Ascending aorta (tissue), 2 donors: Measurements from ENCODE around the gene RPL37. TPM values are rescaled to one million over a fixed set of nuclear protein-coding genes. Genes with fewer than 3 reads are reported as not detected.

Experiments used
- DNase-seq, 2 donors: peaks; one replicate each; pipeline ENCODE4 v3.0.0-alpha.2; 2019; ENCODE audit warnings: low spot score in 2 of 2
- H3K27ac ChIP-seq, 2 donors: fragments of 200-600 bp; sonication (generic); one replicate each; pipeline ENCODE4 v1.5.1; 2016 to 2017; ENCODE audit warnings: mild to moderate bottlenecking in 1 of 2
- H3K27me3 ChIP-seq: fragments of 200-600 bp; sonication (generic); one replicate; pipeline ENCODE4 v1.5.1; 2017
- H3K36me3 ChIP-seq, 2 donors: fragments of 200-600 bp; sonication (generic); one replicate each; pipeline ENCODE4 v1.5.1; 2016
- H3K4me1 ChIP-seq, 2 donors: fragments of 200-600 bp; sonication (generic); one replicate each; pipeline ENCODE4 v1.5.1; 2016 to 2017; ENCODE audit warnings: mild to moderate bottlenecking in 1 of 2
- H3K4me3 ChIP-seq, 2 donors: fragments of 200-600 bp; sonication (generic); one replicate each; pipeline ENCODE4 v1.5.1; 2016 to 2017; ENCODE audit warnings: mild to moderate bottlenecking in 1 of 2
- H3K9me3 ChIP-seq, 2 donors: fragments of 200-600 bp; sonication (generic); one replicate each; pipeline ENCODE4 v1.5.1; 2016
- intact Hi-C: fragments of 100-400 bp; cut with DNase I; formaldehyde crosslinking; loops from one replicate; pipeline ENCODE4 v1.15.1; 2023
- total RNA-seq: library from RNA; depleted of rRNA; stranded (reverse); fragments of >200 nt; gene quantifications from one replicate; pipeline ENCODE4 v1.1.0, GENCODE V29; 2016
- TF ChIP-seq, protein P1 (sequence below), 3 experiments: fragments of 200-600 bp in 2 of 3; fragments of 450-650 bp in 1 of 3; sonication (generic) in 2 of 3; IDR thresholded peaks; one replicate each; pipeline ENCODE4 v1.5.1; 2016 to 2019; ENCODE audit warnings: antibody characterized with exemption in 3 of 3, mild to moderate bottlenecking in 1 of 3, moderate library complexity in 1 of 3

The RPL37 gene
- total RNA-seq, 1 donor from 2014 or later, result 22.1 TPM

DNA sequence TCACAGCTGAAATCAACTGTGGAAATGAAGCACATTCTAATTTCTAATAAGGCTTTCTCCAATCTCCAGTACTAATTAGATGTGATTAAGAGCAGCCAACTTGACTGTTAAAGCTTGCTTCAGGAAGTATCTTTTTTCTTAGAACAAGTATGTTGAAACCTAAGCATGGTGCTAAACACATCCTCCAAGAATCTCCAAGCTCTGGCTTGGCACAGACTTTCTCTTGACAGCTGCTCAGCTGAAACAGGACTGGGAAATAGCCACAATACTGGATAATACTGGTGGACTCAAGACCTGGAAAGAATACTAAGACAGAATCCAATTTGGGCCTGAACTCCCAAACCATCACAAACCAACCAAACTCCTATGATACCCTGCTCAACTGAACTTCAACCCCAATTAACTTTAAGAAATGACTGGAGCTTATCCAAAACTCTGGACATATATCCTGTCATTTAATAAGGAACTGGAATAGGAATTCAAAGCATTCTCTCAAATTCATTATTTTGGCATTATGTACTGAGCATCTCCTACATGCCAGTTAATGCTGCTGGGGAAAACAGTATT, 53.1 kb downstream of the RPL37 start:
- DNase-seq, result no peak
- H3K9me3 ChIP-seq, result no peaks in the 10 kb centered on the region
- intact Hi-C loops, result no loop called here
- TF ChIP-seq, protein P1, sequence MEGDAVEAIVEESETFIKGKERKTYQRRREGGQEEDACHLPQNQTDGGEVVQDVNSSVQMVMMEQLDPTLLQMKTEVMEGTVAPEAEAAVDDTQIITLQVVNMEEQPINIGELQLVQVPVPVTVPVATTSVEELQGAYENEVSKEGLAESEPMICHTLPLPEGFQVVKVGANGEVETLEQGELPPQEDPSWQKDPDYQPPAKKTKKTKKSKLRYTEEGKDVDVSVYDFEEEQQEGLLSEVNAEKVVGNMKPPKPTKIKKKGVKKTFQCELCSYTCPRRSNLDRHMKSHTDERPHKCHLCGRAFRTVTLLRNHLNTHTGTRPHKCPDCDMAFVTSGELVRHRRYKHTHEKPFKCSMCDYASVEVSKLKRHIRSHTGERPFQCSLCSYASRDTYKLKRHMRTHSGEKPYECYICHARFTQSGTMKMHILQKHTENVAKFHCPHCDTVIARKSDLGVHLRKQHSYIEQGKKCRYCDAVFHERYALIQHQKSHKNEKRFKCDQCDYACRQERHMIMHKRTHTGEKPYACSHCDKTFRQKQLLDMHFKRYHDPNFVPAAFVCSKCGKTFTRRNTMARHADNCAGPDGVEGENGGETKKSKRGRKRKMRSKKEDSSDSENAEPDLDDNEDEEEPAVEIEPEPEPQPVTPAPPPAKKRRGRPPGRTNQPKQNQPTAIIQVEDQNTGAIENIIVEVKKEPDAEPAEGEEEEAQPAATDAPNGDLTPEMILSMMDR (IDR thresholded peaks at IDR 0.05), result no peak
- no peaks in the 10 kb centered on the region for H3K27me3 ChIP-seq
- H3K4me3 ChIP-seq, result no peak overlapping the region
- no peak overlapping the region for H3K27ac ChIP-seq
- H3K4me1 ChIP-seq, result no peaks in the 10 kb centered on the region
- H3K36me3 ChIP-seq, result peaks cover under 1 to 4% of the 10 kb centered on the region in 2 donors

DNA sequence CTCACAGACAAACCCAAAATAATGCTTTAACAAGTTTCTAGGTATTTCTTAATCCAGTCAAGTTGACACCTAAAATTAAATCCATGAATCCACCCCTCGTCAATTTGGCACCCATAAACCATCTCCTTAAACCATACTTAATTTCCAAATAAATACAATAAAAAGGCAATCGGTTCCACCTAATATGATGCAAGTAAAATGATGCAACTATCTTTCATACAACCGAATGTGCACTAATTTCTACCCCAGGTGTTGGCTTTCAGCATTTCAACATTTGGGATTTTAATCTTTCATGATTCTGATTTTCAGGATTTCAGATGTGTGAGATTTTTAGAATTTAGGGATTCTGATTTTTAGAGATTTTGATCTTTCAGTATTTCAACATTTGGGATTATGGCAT, 54.2 kb downstream of the RPL37 start:
- Histone ChIP-seq H3K36me3 (peaks cover 9 to 15% of the 10 kb centered on the region in 2 donors), H3K27me3 (no peaks in the 10 kb centered on the region), H3K4me1 (peaks cover 0 to 3% of the 10 kb centered on the region in 2 donors), H3K4me3 (no peak overlapping the region), H3K9me3 (no peaks in the 10 kb centered on the region), H3K27ac (no peak overlapping the region)
- TF ChIP-seq, protein P1 (IDR thresholded peaks at IDR 0.05), result no peak
- intact Hi-C loops, result no loop called here
- no peak for DNase-seq

GRCh38 chr5:40780199-40780598, 54.8 kb downstream of the RPL37 start:
- TF ChIP-seq, protein P1 (IDR thresholded peaks at IDR 0.05), result no peak
- no peak for DNase-seq

DNA sequence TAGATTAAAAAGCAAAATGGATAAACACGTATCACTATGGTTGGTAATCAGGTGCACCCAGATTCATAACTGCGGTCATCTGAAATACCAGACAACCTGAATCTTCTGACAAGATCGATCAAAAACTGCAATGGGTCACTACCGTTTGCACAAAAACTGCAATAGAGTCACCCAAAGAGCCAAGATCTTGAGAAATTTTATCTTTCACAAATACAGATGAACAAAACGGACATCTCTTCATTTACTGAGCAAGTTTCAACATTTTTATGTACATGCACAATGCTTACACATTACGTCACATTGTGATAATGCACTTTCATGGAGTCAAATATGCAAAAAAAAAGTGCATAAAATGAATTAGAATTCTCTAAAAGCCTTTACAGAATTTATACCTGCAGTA, 55.5 kb downstream of the RPL37 start:
- DNase-seq, result no peak
- intact Hi-C loops, result no loop called here
- peaks cover 17 to 27% of the 10 kb centered on the region in 2 donors for H3K36me3 ChIP-seq
- peaks cover 0 to 3% of the 10 kb centered on the region in 2 donors for H3K4me1 ChIP-seq
- H3K27me3 ChIP-seq, result no peaks in the 10 kb centered on the region
- TF ChIP-seq, protein P1 (IDR thresholded peaks at IDR 0.05), result no peak
- no peak overlapping the region for H3K27ac ChIP-seq
- H3K4me3 ChIP-seq, result no peak overlapping the region
- H3K9me3 ChIP-seq, result no peaks in the 10 kb centered on the region

More at GRCh38 chr5:40780199-40780598, 54.8 kb downstream of the RPL37 start:
- H3K27me3 ChIP-seq, result no peaks in the 10 kb centered on the region
- H3K36me3 ChIP-seq, result peaks cover 16 to 21% of the 10 kb centered on the region in 2 donors
- peaks cover 0 to 3% of the 10 kb centered on the region in 2 donors for H3K4me1 ChIP-seq
- no peaks in the 10 kb centered on the region for H3K9me3 ChIP-seq
- no peak overlapping the region for H3K27ac ChIP-seq
- no peak overlapping the region for H3K4me3 ChIP-seq
- intact Hi-C loops, result no loop called here

GRCh38 chr5:40778133-40778532, 56.9 kb downstream of the RPL37 start:
- Histone ChIP-seq H3K4me1 (peaks cover 0 to 3% of the 10 kb centered on the region in 2 donors), H3K27me3 (no peaks in the 10 kb centered on the region), H3K9me3 (no peaks in the 10 kb centered on the region), H3K36me3 (peaks cover 21 to 27% of the 10 kb centered on the region in 2 donors), H3K4me3 (no peak overlapping the region), H3K27ac (no peak overlapping the region)
- TF ChIP-seq, protein P1 (IDR thresholded peaks at IDR 0.05), result no peak
- no peak for DNase-seq
- intact Hi-C loops, result no loop called here

DNA sequence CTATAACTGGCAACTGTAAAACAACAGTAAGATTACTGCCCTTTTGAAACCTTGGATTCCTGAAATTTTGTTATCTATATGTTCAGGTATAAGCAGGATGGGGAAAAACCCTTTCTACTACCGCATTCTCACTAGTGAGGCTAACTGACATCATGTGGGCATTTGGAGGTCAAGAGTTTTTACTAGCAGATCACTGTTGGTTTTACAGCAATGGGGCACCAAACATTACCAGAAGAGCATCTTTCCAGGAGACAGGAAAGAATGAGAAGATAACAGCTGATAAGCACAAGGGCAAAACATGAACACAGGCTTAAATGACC, 58.4 kb downstream of the RPL37 start:
- Histone ChIP-seq H3K4me3 (no peak overlapping the region), H3K27me3 (no peaks in the 10 kb centered on the region), H3K36me3 (peaks cover 21 to 38% of the 10 kb centered on the region in 2 donors), H3K9me3 (no peaks in the 10 kb centered on the region), H3K27ac (no peak overlapping the region), H3K4me1 (peaks cover 0 to 3% of the 10 kb centered on the region in 2 donors)
- TF ChIP-seq, protein P1 (IDR thresholded peaks at IDR 0.05), result no peak
- intact Hi-C loops, result no loop called here
- no peak for DNase-seq
